Measurements from ENCODE around the gene COQ9.

- TF ChIP-seq CTCF (IDR thresholded peaks at IDR 0.05) (no peak), POLR2A (IDR thresholded peaks at IDR 0.05) (no peak), EP300 (IDR thresholded peaks at IDR 0.05; ENCODE audit: low read depth) (no peak)
These were observed 50.8 kb downstream of the COQ9 start for GRCh38 chr16:57498031-57498430.

Data from transverse colon (tissue), 3 donors.